ENCODE data around the gene ACAP2. TPM values are rescaled to one million over a fixed set of nuclear protein-coding genes. Genes with fewer than 3 reads are reported as not detected.
"Not testable (repeated sequence)": the region's sequence is repeated elsewhere in the genome, so short reads cannot be mapped to it uniquely, and the experiment has no call there.

The ACAP2 gene
- total RNA-seq, 1 donor = 92.3 TPM

GRCh38 chr3:195407531-195408409, 35.0 kb downstream of the ACAP2 start:
- H3K4me3 ChIP-seq (ENCODE audit: low read depth, low read length) = no peak overlapping the region
- no peak for DNase-seq (ENCODE audit: low read depth)
- no peak for TF ChIP-seq CTCF (IDR thresholded peaks at IDR 0.05; ENCODE audit: insufficient read depth, low read length)

- DNase-seq (ENCODE audit: low read depth) = no peak
- H3K4me3 ChIP-seq (ENCODE audit: low read depth, low read length) = no peak overlapping the region
- no peak for TF ChIP-seq CTCF (IDR thresholded peaks at IDR 0.05; ENCODE audit: insufficient read depth, low read length)
Measured at GRCh38 chr3:195405651-195406050, 37.2 kb downstream of the ACAP2 start.

- TF ChIP-seq CTCF (IDR thresholded peaks at IDR 0.05; ENCODE audit: insufficient read depth, low read length) = no peak
- DNase-seq (ENCODE audit: low read depth) = peak; percentile 35
- no peak overlapping the region for H3K4me3 ChIP-seq (ENCODE audit: low read depth, low read length)
Measured at GRCh38 chr3:195403841-195404408, 38.9 kb downstream of the ACAP2 start.

GRCh38 chr3:195403244-195403643, 39.6 kb downstream of the ACAP2 start:
- TF ChIP-seq CTCF (IDR thresholded peaks at IDR 0.05; ENCODE audit: insufficient read depth, low read length) = no peak
- H3K4me3 ChIP-seq (ENCODE audit: low read depth, low read length) = no peak overlapping the region
- DNase-seq (ENCODE audit: low read depth) = no peak

- DNase-seq (ENCODE audit: low read depth) = peak; percentile 35
Measured at GRCh38 chr3:195401943-195402342, 40.9 kb downstream of the ACAP2 start.

GRCh38 chr3:195398460-195398859, 44.4 kb downstream of the ACAP2 start:
- H3K4me3 ChIP-seq (ENCODE audit: low read depth, low read length); DNase-seq (ENCODE audit: low read depth): not testable (repeated sequence)

More at GRCh38 chr3:195401943-195402342, 40.9 kb downstream of the ACAP2 start:
- no peak overlapping the region for H3K4me3 ChIP-seq (ENCODE audit: low read depth, low read length)
- TF ChIP-seq CTCF (IDR thresholded peaks at IDR 0.05; ENCODE audit: insufficient read depth, low read length) = no peak

GRCh38 chr3:195397524-195397923, 45.3 kb downstream of the ACAP2 start:
- DNase-seq (ENCODE audit: low read depth) = no peak
- no peak for TF ChIP-seq CTCF (IDR thresholded peaks at IDR 0.05; ENCODE audit: insufficient read depth, low read length)
- no peak overlapping the region for H3K4me3 ChIP-seq (ENCODE audit: low read depth, low read length)
